CD4-positive, alpha-beta T cell (primary cell): Measurements from ENCODE around the gene SCAMP1. TPM values are rescaled to one million over a fixed set of nuclear protein-coding genes. Genes with fewer than 3 reads are reported as not detected.

Source experiments
- ATAC-seq: fragments of 200-7000 bp; cut with Tn5 transposase; one replicate; pipeline ENCODE4 v1.10.0; 2022; ENCODE audit warnings: mild to moderate bottlenecking; ENCODE audit not compliant: poor library complexity
- CTCF ChIA-PET: fragments of 350-600 bp; sonication (Branson Sonifier 250); formaldehyde crosslinking; loops from one replicate; lab custom pipeline; 2021; ENCODE audit warnings: antibody characterized with exemption, inconsistent platforms; lab: Charles Lee
- POLR2A ChIA-PET: fragments of 350-600 bp; sonication (Branson Sonifier 250); formaldehyde crosslinking; loops from one replicate; lab custom pipeline; 2021; ENCODE audit warnings: antibody characterized with exemption, inconsistent platforms; lab: Charles Lee
- DNase-seq, 14 experiments: peaks; one replicate each; pipeline ENCODE4 v3.0.0-alpha.2; 2013 to 2020; ENCODE audit warnings: mixed read lengths in 2 of 14
- H3K27ac ChIP-seq, 2 donors: one replicate each; pipeline versions ENCODE4 v1.5.1 to v1.7.0; 2013; ENCODE audit warnings: low read length in 2 of 2, low read depth in 1 of 2, mild to moderate bottlenecking in 1 of 2
- H3K27me3 ChIP-seq, 2 experiments: 1 replicate in 1 of 2; 2 replicates in 1 of 2; pipeline versions ENCODE4 v1.6.1 to v1.7.0; 2013; ENCODE audit warnings: low read length in 2 of 2, control low read depth in 1 of 2, mild to moderate bottlenecking in 1 of 2, moderate library complexity in 1 of 2; ENCODE audit not compliant: insufficient read depth in 2 of 2, control insufficient read depth in 1 of 2
- H3K36me3 ChIP-seq: one replicate; pipeline ENCODE4 v1.6.1; 2013; ENCODE audit warnings: low read length, control low read depth; ENCODE audit not compliant: insufficient read depth
- H3K4me1 ChIP-seq: one replicate; pipeline ENCODE4 v1.6.1; 2013; ENCODE audit warnings: low read length, control low read depth; ENCODE audit not compliant: insufficient read depth
- H3K4me3 ChIP-seq: one replicate; pipeline ENCODE4 v1.5.1; 2013; ENCODE audit warnings: mild to moderate bottlenecking, low read length, moderate library complexity
- H3K9me3 ChIP-seq, 2 experiments: 1 replicate in 1 of 2; 2 replicates in 1 of 2; pipeline versions ENCODE4 v1.6.1 to v1.7.0; 2013; ENCODE audit warnings: low read length in 2 of 2, mild to moderate bottlenecking in 2 of 2, control low read depth in 1 of 2, moderate library complexity in 1 of 2; ENCODE audit not compliant: control insufficient read depth in 1 of 2, insufficient read depth in 1 of 2
- H3K27ac Mint-ChIP-seq: one replicate; pipeline ENCODE4 v1.8.0; 2020; ENCODE audit warnings: mixed read lengths
- H3K27me3 Mint-ChIP-seq: one replicate; pipeline ENCODE4 v1.8.0; 2021; ENCODE audit warnings: mixed read lengths
- H3K36me3 Mint-ChIP-seq: one replicate; pipeline ENCODE4 v1.8.0; 2021; ENCODE audit warnings: low read depth, mixed read lengths
- H3K4me1 Mint-ChIP-seq: one replicate; pipeline ENCODE4 v1.8.0; 2021; ENCODE audit warnings: low read depth, mixed read lengths
- H3K4me3 Mint-ChIP-seq: one replicate; pipeline ENCODE4 v1.8.0; 2020; ENCODE audit warnings: mild to moderate bottlenecking, mixed read lengths
- H3K9me3 Mint-ChIP-seq: one replicate; pipeline ENCODE4 v1.8.0; 2020; ENCODE audit warnings: mixed read lengths
- intact Hi-C, 2 experiments: fragments of 100-400 bp; cut with DNase I in 1 of 2; cut with micrococcal nuclease in 1 of 2; formaldehyde crosslinking; loops; one replicate each; pipeline versions ENCODE4 v1.15.1 to v1.9.0; 2023 to 2025; cut with DNase I, micrococcal nuclease
- total RNA-seq, 174 experiments: library from RNA in 2 of 174; stranded (reverse) in 2 of 174; gene quantifications; one replicate each; pipeline ENCODE4 v1.2.3 and lab custom pipeline; 2021 to 2026
- TF ChIP-seq, protein P1 (sequence below): fragments of 200-600 bp; IDR thresholded peaks from one replicate; pipeline ENCODE4 v1.8.0; 2022; ENCODE audit warnings: antibody characterized with exemption, mild to moderate bottlenecking

SCAMP1 gene
- total RNA-seq, 2 experiments from 2014 or later = 16.0 to 18.4 TPM

- Histone ChIP-seq H3K27me3 (peaks cover 14 to 34% of the 10 kb centered on the region in 2 experiments), H3K9me3 (no peaks in the 10 kb centered on the region), H3K4me3 (no peak overlapping the region), H3K27ac (no peak overlapping the region), H3K36me3 (no peaks in the 10 kb centered on the region), H3K4me1 (peaks cover 14% of the 10 kb centered on the region)
- Mint-ChIP-seq H3K9me3 (no peaks in the 10 kb centered on the region), H3K27me3 (peaks cover 93% of the 10 kb centered on the region), H3K4me3 (no peak overlapping the region), H3K27ac (no peak overlapping the region), H3K36me3 (no peaks in the 10 kb centered on the region), H3K4me1 (peaks cover 10% of the 10 kb centered on the region)
- POLR2A ChIA-PET = no interaction called here
- TF ChIP-seq, protein P1, sequence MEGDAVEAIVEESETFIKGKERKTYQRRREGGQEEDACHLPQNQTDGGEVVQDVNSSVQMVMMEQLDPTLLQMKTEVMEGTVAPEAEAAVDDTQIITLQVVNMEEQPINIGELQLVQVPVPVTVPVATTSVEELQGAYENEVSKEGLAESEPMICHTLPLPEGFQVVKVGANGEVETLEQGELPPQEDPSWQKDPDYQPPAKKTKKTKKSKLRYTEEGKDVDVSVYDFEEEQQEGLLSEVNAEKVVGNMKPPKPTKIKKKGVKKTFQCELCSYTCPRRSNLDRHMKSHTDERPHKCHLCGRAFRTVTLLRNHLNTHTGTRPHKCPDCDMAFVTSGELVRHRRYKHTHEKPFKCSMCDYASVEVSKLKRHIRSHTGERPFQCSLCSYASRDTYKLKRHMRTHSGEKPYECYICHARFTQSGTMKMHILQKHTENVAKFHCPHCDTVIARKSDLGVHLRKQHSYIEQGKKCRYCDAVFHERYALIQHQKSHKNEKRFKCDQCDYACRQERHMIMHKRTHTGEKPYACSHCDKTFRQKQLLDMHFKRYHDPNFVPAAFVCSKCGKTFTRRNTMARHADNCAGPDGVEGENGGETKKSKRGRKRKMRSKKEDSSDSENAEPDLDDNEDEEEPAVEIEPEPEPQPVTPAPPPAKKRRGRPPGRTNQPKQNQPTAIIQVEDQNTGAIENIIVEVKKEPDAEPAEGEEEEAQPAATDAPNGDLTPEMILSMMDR = no peak
- DNase-seq = no peak
- CTCF ChIA-PET = no interaction called here
- intact Hi-C loops = no loop called here
- ATAC-seq = no peak
Measured at GRCh38 chr5:78514427-78515330, 154.3 kb downstream of the SCAMP1 start.

- no peak overlapping the region for H3K27ac ChIP-seq
- POLR2A ChIA-PET = no interaction called here
- Mint-ChIP-seq H3K4me1 (peaks cover 1% of the 10 kb centered on the region), H3K27ac (no peak overlapping the region), H3K27me3 (peaks cover 92% of the 10 kb centered on the region), H3K4me3 (no peak overlapping the region), H3K36me3 (no peaks in the 10 kb centered on the region), H3K9me3 (no peaks in the 10 kb centered on the region)
- H3K4me1 ChIP-seq = peaks cover 4% of the 10 kb centered on the region
- H3K36me3 ChIP-seq = no peaks in the 10 kb centered on the region
- CTCF ChIA-PET = no interaction called here
- no peak overlapping the region for H3K4me3 ChIP-seq
- ATAC-seq = no peak
- H3K9me3 ChIP-seq = no peaks in the 10 kb centered on the region
- DNase-seq = no peak
- H3K27me3 ChIP-seq = peaks cover 18 to 25% of the 10 kb centered on the region in 2 experiments
- intact Hi-C loops = no loop called here
- TF ChIP-seq, protein P1 = no peak
Measured at GRCh38 chr5:78515670-78516069, 155.3 kb downstream of the SCAMP1 start.

GRCh38 chr5:78518365-78519197, 158.2 kb downstream of the SCAMP1 start:
- Mint-ChIP-seq H3K27me3 (peaks cover 80% of the 10 kb centered on the region), H3K4me1 (no peaks in the 10 kb centered on the region), H3K27ac (no peak overlapping the region), H3K4me3 (no peak overlapping the region), H3K36me3 (no peaks in the 10 kb centered on the region), H3K9me3 (no peaks in the 10 kb centered on the region)
- intact Hi-C loops = no loop called here
- POLR2A ChIA-PET = no interaction called here
- TF ChIP-seq, protein P1 = no peak
- ATAC-seq (no peak), DNase-seq (no peak)
- H3K4me1 ChIP-seq = no peaks in the 10 kb centered on the region
- H3K4me3 ChIP-seq = no peak overlapping the region
- H3K36me3 ChIP-seq = no peaks in the 10 kb centered on the region
- CTCF ChIA-PET = no interaction called here
- peaks cover 10 to 11% of the 10 kb centered on the region in 2 experiments for H3K27me3 ChIP-seq
- H3K9me3 ChIP-seq = no peaks in the 10 kb centered on the region
- no peak overlapping the region for H3K27ac ChIP-seq
